ENCODE data around the gene KRT82. TPM values are rescaled to one million over a fixed set of nuclear protein-coding genes. Genes with fewer than 3 reads are reported as not detected.

Gene KRT82
- total and polyA plus RNA-seq, 4 donors, result not detected

GRCh38 chr12:52378091-52378490, 28.0 kb downstream of the KRT82 start:
- no peak for DNase-seq (ENCODE audit: low spot score)
- Histone ChIP-seq H3K27ac (ENCODE audit: low read depth in 1 of 2, low read length in 2 of 2) (no peak overlapping the region), H3K9ac (ENCODE audit: low read depth in 1 of 2, low read length in 2 of 2) (no peak overlapping the region), H3K4me3 (ENCODE audit: low read depth in 1 of 3, low read length in 3 of 3) (no peak overlapping the region), H3K27me3 (ENCODE audit: control insufficient read depth in 4 of 4, insufficient read depth in 4 of 4, low read length in 3 of 4) (no peaks in the 10 kb centered on the region), H3K36me3 (ENCODE audit: control insufficient read depth in 4 of 4, insufficient read depth in 3 of 4, low read depth in 1 of 4, low read length in 3 of 4) (no peaks in the 10 kb centered on the region), H3K4me1 (ENCODE audit: control insufficient read depth in 4 of 4, insufficient read depth in 4 of 4, low read length in 3 of 4) (no peaks in the 10 kb centered on the region), H3K9me3 (ENCODE audit: control insufficient read depth in 4 of 4, low read length in 3 of 4) (no peaks in the 10 kb centered on the region)
- WGBS, result 72% methylated on average over 19 of the region's 19 CpGs
- TF ChIP-seq HNF4G (IDR thresholded peaks at IDR 0.05) (no peak), RAD21 (IDR thresholded peaks at IDR 0.05) (no peak), GABPA (IDR thresholded peaks at IDR 0.05 in 1 of 2, conservative IDR thresholded peaks at IDR 0.05 in 1 of 2) (no peak)

DNA sequence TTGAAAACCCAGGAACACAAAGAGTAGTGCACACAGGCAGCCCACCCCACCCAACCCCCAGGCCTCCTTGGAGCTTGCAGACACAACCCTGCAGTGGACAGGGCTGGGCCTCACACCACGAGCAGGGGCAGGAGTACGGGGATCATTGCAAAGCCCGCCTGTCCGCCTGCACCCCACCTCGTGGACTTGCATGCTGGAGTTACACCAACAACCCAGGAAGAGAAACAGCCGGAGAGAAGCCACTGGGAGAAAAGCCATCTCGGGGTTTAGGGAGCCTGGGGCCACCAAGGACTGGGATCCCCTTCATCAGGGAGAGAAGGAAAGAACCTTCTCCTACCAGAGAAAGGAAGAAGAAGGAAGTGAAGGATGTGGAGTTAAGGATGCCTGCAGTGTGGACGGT, 28.9 kb downstream of the KRT82 start:
- no peaks in the 10 kb centered on the region for H3K36me3 ChIP-seq (ENCODE audit: control insufficient read depth in 4 of 4, insufficient read depth in 3 of 4, low read depth in 1 of 4, low read length in 3 of 4)
- no peaks in the 10 kb centered on the region for H3K9me3 ChIP-seq (ENCODE audit: control insufficient read depth in 4 of 4, low read length in 3 of 4)
- TF ChIP-seq HNF4G (IDR thresholded peaks at IDR 0.05), result no peak
- TF ChIP-seq, protein P1, sequence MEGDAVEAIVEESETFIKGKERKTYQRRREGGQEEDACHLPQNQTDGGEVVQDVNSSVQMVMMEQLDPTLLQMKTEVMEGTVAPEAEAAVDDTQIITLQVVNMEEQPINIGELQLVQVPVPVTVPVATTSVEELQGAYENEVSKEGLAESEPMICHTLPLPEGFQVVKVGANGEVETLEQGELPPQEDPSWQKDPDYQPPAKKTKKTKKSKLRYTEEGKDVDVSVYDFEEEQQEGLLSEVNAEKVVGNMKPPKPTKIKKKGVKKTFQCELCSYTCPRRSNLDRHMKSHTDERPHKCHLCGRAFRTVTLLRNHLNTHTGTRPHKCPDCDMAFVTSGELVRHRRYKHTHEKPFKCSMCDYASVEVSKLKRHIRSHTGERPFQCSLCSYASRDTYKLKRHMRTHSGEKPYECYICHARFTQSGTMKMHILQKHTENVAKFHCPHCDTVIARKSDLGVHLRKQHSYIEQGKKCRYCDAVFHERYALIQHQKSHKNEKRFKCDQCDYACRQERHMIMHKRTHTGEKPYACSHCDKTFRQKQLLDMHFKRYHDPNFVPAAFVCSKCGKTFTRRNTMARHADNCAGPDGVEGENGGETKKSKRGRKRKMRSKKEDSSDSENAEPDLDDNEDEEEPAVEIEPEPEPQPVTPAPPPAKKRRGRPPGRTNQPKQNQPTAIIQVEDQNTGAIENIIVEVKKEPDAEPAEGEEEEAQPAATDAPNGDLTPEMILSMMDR (IDR thresholded peaks at IDR 0.05; ENCODE audit: low read depth, low read length, missing input control), result no peak
- TF ChIP-seq, protein P2, sequence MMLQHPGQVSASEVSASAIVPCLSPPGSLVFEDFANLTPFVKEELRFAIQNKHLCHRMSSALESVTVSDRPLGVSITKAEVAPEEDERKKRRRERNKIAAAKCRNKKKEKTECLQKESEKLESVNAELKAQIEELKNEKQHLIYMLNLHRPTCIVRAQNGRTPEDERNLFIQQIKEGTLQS (IDR thresholded peaks at IDR 0.05), result no peak
- TF ChIP-seq JUND (IDR thresholded peaks at IDR 0.05), result no peak
- TF ChIP-seq FOXA2 (IDR thresholded peaks at IDR 0.05), result no peak
- TF ChIP-seq REST (IDR thresholded peaks at IDR 0.05), result no peak
- no peak for TF ChIP-seq RXRA (IDR thresholded peaks at IDR 0.05)
- TF ChIP-seq, protein P3, sequence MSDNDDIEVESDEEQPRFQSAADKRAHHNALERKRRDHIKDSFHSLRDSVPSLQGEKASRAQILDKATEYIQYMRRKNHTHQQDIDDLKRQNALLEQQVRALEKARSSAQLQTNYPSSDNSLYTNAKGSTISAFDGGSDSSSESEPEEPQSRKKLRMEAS (IDR thresholded peaks at IDR 0.05), result no peak
- TF ChIP-seq NR2F2 (IDR thresholded peaks at IDR 0.05), result no peak
- TF ChIP-seq EGR1 (IDR thresholded peaks at IDR 0.05; ENCODE audit: low read depth in 2 of 2), result no peak
- no peak for TF ChIP-seq HNF4A (conservative IDR thresholded peaks at IDR 0.05)
- no peak for TF ChIP-seq ZBTB33 (IDR thresholded peaks at IDR 0.05)
- no peak for TF ChIP-seq RAD21 (IDR thresholded peaks at IDR 0.05)
- TF ChIP-seq GABPA (IDR thresholded peaks at IDR 0.05 in 1 of 2, conservative IDR thresholded peaks at IDR 0.05 in 1 of 2), result no peak
- TF ChIP-seq FOXA1 (IDR thresholded peaks at IDR 0.05), result no peak
- TF ChIP-seq YY1 (IDR thresholded peaks at IDR 0.05), result no peak
- TF ChIP-seq TAF1 (conservative IDR thresholded peaks at IDR 0.05), result no peak
- TF ChIP-seq SP1 (IDR thresholded peaks at IDR 0.05), result no peak
- no peaks in the 10 kb centered on the region for H3K4me1 ChIP-seq (ENCODE audit: control insufficient read depth in 4 of 4, insufficient read depth in 4 of 4, low read length in 3 of 4)
- H3K4me3 ChIP-seq (ENCODE audit: low read depth in 1 of 3, low read length in 3 of 3), result no peak overlapping the region
- whole genome bisulfite sequencing, result 93% methylated on average over 8 of the region's 8 CpGs
- no peak overlapping the region for H3K9ac ChIP-seq (ENCODE audit: low read depth in 1 of 2, low read length in 2 of 2)
- H3K27ac ChIP-seq (ENCODE audit: low read depth in 1 of 2, low read length in 2 of 2), result no peak overlapping the region
- no peak for DNase-seq (ENCODE audit: low spot score)
- H3K27me3 ChIP-seq (ENCODE audit: control insufficient read depth in 4 of 4, insufficient read depth in 4 of 4, low read length in 3 of 4), result no peaks in the 10 kb centered on the region

All from liver (tissue), 9 donors.